ENCODE data around the gene MAP1B.
"Not testable (repeated sequence)": the region's sequence is repeated elsewhere in the genome, so short reads cannot be mapped to it uniquely, and the experiment has no call there.

Gene MAP1B

DNA sequence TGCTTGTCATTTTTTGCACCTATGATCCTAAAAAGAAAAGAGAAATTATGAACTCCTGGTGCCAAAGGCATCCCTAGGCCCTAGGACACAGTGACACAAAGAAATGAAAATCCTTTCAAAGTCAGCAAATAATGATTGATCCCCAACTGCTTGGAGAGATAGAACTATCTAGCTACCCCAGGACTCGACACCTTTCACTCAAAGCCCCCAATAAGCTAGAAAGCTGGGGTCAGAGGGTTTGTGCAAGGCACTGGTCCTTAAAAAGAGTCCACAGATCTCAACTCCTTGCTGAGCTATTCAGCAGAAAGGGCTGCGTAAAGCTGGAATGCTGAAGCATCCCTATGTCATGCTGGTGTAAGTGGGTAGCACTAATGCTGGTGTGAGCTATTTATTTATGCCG lies 31.8 kb upstream of the MAP1B start:
- Histone ChIP-seq H3K9me3 (ENCODE audit: insufficient read depth, low read depth, low read length) (no peaks in the 10 kb centered on the region), H3K27me3 (ENCODE audit: insufficient read depth, low read length) (no peaks in the 10 kb centered on the region), H3K9ac (ENCODE audit: low read depth, low read length) (no peak overlapping the region), H3K27ac (ENCODE audit: low read depth, low read length) (no peak overlapping the region), H3K36me3 (ENCODE audit: insufficient read depth, low read length) (no peaks in the 10 kb centered on the region), H3K4me1 (ENCODE audit: insufficient read depth, low read length) (peaks cover 15% of the 10 kb centered on the region; the same call in 1 of the 2 replicates), H3K4me3 (ENCODE audit: low read length) (no peak overlapping the region)
- WGBS: 96% methylated on average over 3 of the region's 3 CpGs

GRCh38 chr5:72076621-72077300 lies 30.5 kb upstream of the MAP1B start:
- Histone ChIP-seq H3K27ac (ENCODE audit: low read depth, low read length) (no peak overlapping the region), H3K4me3 (ENCODE audit: low read length) (no peak overlapping the region), H3K9ac (ENCODE audit: low read depth, low read length) (no peak overlapping the region), H3K36me3 (ENCODE audit: insufficient read depth, low read length) (no peaks in the 10 kb centered on the region), H3K27me3 (ENCODE audit: insufficient read depth, low read length) (no peaks in the 10 kb centered on the region), H3K9me3 (ENCODE audit: insufficient read depth, low read depth, low read length) (no peaks in the 10 kb centered on the region), H3K4me1 (ENCODE audit: insufficient read depth, low read length) (0 out of 2 replicates have a peak, but pooled peaks cover 9% of the 10 kb centered on the region)
- 80% methylated on average over 4 of the region's 4 CpGs for WGBS

GRCh38 chr5:72077390-72077789 lies 29.9 kb upstream of the MAP1B start:
- Histone ChIP-seq H3K9me3 (ENCODE audit: insufficient read depth, low read depth, low read length) (no peaks in the 10 kb centered on the region), H3K4me3 (ENCODE audit: low read length) (no peak overlapping the region)
- WGBS: 92% methylated on average over 3 of the region's 3 CpGs

DNA sequence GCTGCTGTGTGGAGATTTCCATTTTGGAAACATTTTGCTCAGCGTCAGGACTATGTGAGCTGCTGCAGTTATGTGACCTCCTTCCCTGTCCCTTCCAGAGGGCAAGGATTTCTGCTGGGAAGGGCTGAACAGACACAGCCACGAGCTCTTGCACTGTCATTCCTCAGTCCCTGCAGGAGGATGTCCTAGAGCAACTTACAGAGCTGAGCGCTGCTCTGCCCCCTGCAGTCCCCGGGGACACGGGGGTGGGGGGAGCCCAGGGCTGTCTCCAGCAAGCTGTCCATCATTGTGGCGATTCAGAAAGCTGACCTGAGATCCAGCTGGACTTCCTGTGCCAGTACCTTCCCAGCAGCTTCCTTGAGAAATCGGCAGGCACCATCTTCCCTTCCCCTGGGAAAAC lies 28.0 kb upstream of the MAP1B start:
- H3K9me3 ChIP-seq (ENCODE audit: insufficient read depth, low read depth, low read length): no peaks in the 10 kb centered on the region
- no peak overlapping the region for H3K27ac ChIP-seq (ENCODE audit: low read depth, low read length)
- no peaks in the 10 kb centered on the region for H3K36me3 ChIP-seq (ENCODE audit: insufficient read depth, low read length)
- H3K27me3 ChIP-seq (ENCODE audit: insufficient read depth, low read length): no peaks in the 10 kb centered on the region
- H3K4me3 ChIP-seq (ENCODE audit: low read length): no peak overlapping the region
- 0 out of 2 replicates have a peak, but pooled peaks cover 9% of the 10 kb centered on the region for H3K4me1 ChIP-seq (ENCODE audit: insufficient read depth, low read length)
- no peak overlapping the region for H3K9ac ChIP-seq (ENCODE audit: low read depth, low read length)
- 18% methylated on average over 7 of the region's 7 CpGs for WGBS

More at GRCh38 chr5:72077390-72077789, 29.9 kb upstream of the MAP1B start:
- 0 out of 2 replicates have a peak, but pooled peaks cover 9% of the 10 kb centered on the region for H3K4me1 ChIP-seq (ENCODE audit: insufficient read depth, low read length)
- H3K27me3 ChIP-seq (ENCODE audit: insufficient read depth, low read length): no peaks in the 10 kb centered on the region
- H3K27ac ChIP-seq (ENCODE audit: low read depth, low read length): no peak overlapping the region
- no peaks in the 10 kb centered on the region for H3K36me3 ChIP-seq (ENCODE audit: insufficient read depth, low read length)
- no peak overlapping the region for H3K9ac ChIP-seq (ENCODE audit: low read depth, low read length)

DNA sequence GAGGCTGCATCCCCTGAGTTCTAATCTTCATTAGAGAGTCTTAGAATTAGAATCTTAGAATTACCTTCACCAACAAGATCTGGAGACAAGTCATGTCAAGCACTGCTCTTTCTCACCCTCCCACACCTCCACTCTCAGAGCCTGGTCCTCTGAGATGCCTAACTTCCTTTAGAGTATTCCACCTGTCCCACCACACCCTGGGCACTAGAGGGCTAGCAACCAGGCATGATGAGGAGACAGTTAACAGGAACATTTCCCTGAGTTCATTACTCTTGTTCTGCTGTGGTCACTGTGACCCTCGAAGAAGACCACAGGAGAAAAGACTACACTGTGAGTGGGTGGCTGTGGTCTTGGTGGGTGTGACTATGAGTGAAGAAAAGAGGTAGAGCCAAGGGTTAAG lies 25.2 kb upstream of the MAP1B start:
- Histone ChIP-seq H3K4me3 (ENCODE audit: low read length) (no peak overlapping the region), H3K9ac (ENCODE audit: low read depth, low read length) (no peak overlapping the region), H3K9me3 (ENCODE audit: insufficient read depth, low read depth, low read length) (no peaks in the 10 kb centered on the region), H3K27ac (ENCODE audit: low read depth, low read length) (no peak overlapping the region), H3K27me3 (ENCODE audit: insufficient read depth, low read length) (no peaks in the 10 kb centered on the region), H3K36me3 (ENCODE audit: insufficient read depth, low read length) (no peaks in the 10 kb centered on the region), H3K4me1 (ENCODE audit: insufficient read depth, low read length) (0 out of 2 replicates have a peak, but pooled peaks cover 6% of the 10 kb centered on the region)
- WGBS: 94% methylated on average over 1 of the region's 1 CpG

DNA sequence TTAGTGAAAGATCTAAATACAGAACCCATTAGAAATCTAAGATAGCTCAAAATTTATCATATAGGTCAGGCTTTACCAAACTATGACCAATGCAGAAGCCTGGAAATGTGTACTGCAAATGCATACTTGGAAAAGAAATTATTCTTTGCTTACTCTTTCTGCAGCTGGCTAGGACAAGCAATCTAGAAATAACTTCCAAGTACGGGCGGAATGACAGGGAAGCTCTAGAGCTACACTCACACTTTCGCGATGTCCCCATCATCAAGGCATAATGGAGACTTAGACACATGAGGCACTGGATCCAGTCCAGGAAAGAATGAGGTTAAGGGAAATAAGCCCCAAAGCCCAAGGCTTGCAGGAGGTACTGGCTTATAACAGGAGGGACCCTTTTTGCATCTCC lies 22.4 kb upstream of the MAP1B start:
- no peaks in the 10 kb centered on the region for H3K9me3 ChIP-seq (ENCODE audit: insufficient read depth, low read depth, low read length)
- no peaks in the 10 kb centered on the region for H3K27me3 ChIP-seq (ENCODE audit: insufficient read depth, low read length)
- H3K4me1 ChIP-seq (ENCODE audit: insufficient read depth, low read length): 0 out of 2 replicates have a peak, but pooled peaks cover under 1% of the 10 kb centered on the region
- no peak overlapping the region for H3K9ac ChIP-seq (ENCODE audit: low read depth, low read length)
- WGBS: 98% methylated on average over 4 of the region's 4 CpGs
- no peaks in the 10 kb centered on the region for H3K36me3 ChIP-seq (ENCODE audit: insufficient read depth, low read length)
- H3K27ac ChIP-seq (ENCODE audit: low read depth, low read length): no peak overlapping the region
- no peak overlapping the region for H3K4me3 ChIP-seq (ENCODE audit: low read length)

DNA sequence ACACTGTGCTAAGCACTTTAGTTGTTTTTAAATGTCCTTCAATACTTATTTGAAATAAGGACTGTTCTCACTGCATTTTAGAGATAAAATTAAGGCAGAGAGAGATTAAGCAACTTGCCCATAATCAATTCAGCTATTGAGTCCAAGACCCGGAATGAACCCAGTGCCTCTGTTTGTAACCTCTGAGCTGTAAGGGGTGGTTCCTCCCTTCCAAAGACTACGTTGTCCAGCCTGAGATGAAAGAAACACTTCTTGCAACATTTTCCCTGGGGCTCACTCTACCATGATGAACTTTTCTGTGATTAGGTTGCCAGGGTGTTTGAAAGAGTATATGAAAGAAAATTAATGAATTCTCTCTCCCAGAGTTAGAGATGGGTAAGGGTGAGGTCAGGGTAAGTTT lies 22.0 kb upstream of the MAP1B start:
- Histone ChIP-seq H3K4me1 (ENCODE audit: insufficient read depth, low read length) (no peaks in the 10 kb centered on the region), H3K4me3 (ENCODE audit: low read length) (no peak overlapping the region), H3K27ac (ENCODE audit: low read depth, low read length) (no peak overlapping the region), H3K9ac (ENCODE audit: low read depth, low read length) (no peak overlapping the region), H3K9me3 (ENCODE audit: insufficient read depth, low read depth, low read length) (no peaks in the 10 kb centered on the region), H3K36me3 (ENCODE audit: insufficient read depth, low read length) (no peaks in the 10 kb centered on the region), H3K27me3 (ENCODE audit: insufficient read depth, low read length) (no peaks in the 10 kb centered on the region)
- WGBS: 89% methylated on average over 2 of the region's 2 CpGs

DNA sequence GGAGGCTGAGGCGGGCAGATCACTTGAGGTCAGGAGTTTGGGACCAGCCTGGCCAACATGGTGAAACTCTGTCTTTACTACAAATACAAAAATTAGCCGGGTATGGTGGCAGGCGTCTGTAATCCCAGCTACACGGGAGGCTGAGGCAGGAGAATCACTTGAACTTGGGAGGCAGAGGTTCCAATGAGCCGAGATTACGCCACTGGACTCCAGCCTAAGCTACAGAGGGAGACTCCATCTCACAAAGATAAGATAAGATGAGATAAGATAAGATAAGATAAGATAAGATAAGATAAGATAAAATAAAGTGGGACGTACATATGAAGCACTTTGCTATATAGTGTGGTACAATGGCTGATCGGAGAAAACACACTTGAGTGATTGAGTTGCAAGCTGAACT lies 17.6 kb upstream of the MAP1B start:
- WGBS: 91% methylated on average over 8 of the region's 8 CpGs
- H3K9me3 ChIP-seq (ENCODE audit: insufficient read depth, low read depth, low read length); H3K4me3 ChIP-seq (ENCODE audit: low read length); H3K27me3 ChIP-seq (ENCODE audit: insufficient read depth, low read length); H3K36me3 ChIP-seq (ENCODE audit: insufficient read depth, low read length); H3K9ac ChIP-seq (ENCODE audit: low read depth, low read length); H3K27ac ChIP-seq (ENCODE audit: low read depth, low read length); H3K4me1 ChIP-seq (ENCODE audit: insufficient read depth, low read length): not testable (repeated sequence)

DNA sequence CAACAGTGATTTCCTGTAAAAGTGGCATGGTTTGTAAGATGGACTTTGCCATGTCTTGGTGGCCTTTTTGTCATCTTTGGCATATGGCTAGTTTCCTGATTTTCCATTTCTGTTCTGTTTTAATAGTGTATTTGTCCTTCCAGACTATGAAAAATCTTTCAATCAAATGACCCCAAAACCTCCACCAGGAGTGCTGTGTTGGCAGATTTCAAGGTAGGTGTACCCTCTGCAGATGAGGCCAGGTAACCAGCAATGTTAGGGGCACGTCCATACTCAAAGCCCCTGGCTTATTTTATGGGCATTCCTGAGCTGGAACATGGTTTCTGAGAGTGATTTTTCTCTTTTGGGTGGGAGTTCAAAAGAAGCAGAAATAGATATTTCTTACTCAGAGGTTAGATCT lies 15.2 kb upstream of the MAP1B start:
- no peak overlapping the region for H3K27ac ChIP-seq (ENCODE audit: low read depth, low read length)
- WGBS: 91% methylated on average over 1 of the region's 1 CpG

GRCh38 chr5:72093217-72093616 lies 14.1 kb upstream of the MAP1B start:
- H3K9ac ChIP-seq (ENCODE audit: low read depth, low read length): no peak overlapping the region
- H3K4me1 ChIP-seq (ENCODE audit: insufficient read depth, low read length): no peaks in the 10 kb centered on the region
- H3K27ac ChIP-seq (ENCODE audit: low read depth, low read length): no peak overlapping the region
- no peaks in the 10 kb centered on the region for H3K9me3 ChIP-seq (ENCODE audit: insufficient read depth, low read depth, low read length)
- H3K27me3 ChIP-seq (ENCODE audit: insufficient read depth, low read length): no peaks in the 10 kb centered on the region
- H3K36me3 ChIP-seq (ENCODE audit: insufficient read depth, low read length): no peaks in the 10 kb centered on the region
- no peak overlapping the region for H3K4me3 ChIP-seq (ENCODE audit: low read length)

More for the DNA sequence above, 15.2 kb upstream of the MAP1B start:
- Histone ChIP-seq H3K4me1 (ENCODE audit: insufficient read depth, low read length) (no peaks in the 10 kb centered on the region), H3K4me3 (ENCODE audit: low read length) (no peak overlapping the region), H3K9me3 (ENCODE audit: insufficient read depth, low read depth, low read length) (no peaks in the 10 kb centered on the region), H3K36me3 (ENCODE audit: insufficient read depth, low read length) (no peaks in the 10 kb centered on the region), H3K9ac (ENCODE audit: low read depth, low read length) (no peak overlapping the region), H3K27me3 (ENCODE audit: insufficient read depth, low read length) (no peaks in the 10 kb centered on the region)

- 98% methylated on average over 2 of the region's 3 CpGs for WGBS
- Histone ChIP-seq H3K9ac (ENCODE audit: low read depth, low read length) (no peak overlapping the region), H3K9me3 (ENCODE audit: insufficient read depth, low read depth, low read length) (no peaks in the 10 kb centered on the region), H3K27me3 (ENCODE audit: insufficient read depth, low read length) (no peaks in the 10 kb centered on the region), H3K27ac (ENCODE audit: low read depth, low read length) (no peak overlapping the region), H3K36me3 (ENCODE audit: insufficient read depth, low read length) (no peaks in the 10 kb centered on the region), H3K4me3 (ENCODE audit: low read length) (no peak overlapping the region), H3K4me1 (ENCODE audit: insufficient read depth, low read length) (no peaks in the 10 kb centered on the region)
Measured at GRCh38 chr5:72093824-72094223, 13.5 kb upstream of the MAP1B start.

All from HUES64 (cell line).